WTC11 (cell line): ENCODE data around the gene POMT2. TPM values are rescaled to one million over a fixed set of nuclear protein-coding genes. Genes with fewer than 3 reads are reported as not detected.

Source experiments
- ATAC-seq: fragments of 200-7000 bp; cut with Tn5 transposase; 2 replicates; pipeline ENCODE4 v1.10.0; 2021; ENCODE audit warnings: mild to moderate bottlenecking, moderate library complexity
- CTCF ChIA-PET: fragments of 300-600 bp; sonication (Branson Sonifier 250); formaldehyde crosslinking; loops from one replicate; lab custom pipeline; 2021; ENCODE audit warnings: antibody characterized with exemption; lab: Charles Lee
- POLR2A ChIA-PET: fragments of 350-600 bp; sonication (Branson Sonifier 250); formaldehyde crosslinking; loops from one replicate; lab custom pipeline; 2021; ENCODE audit warnings: antibody characterized with exemption; lab: Charles Lee
- DNase-seq: peaks from one replicate; pipeline ENCODE4 v3.0.0; 2021; ENCODE audit warnings: low spot score
- H3K27ac Mint-ChIP-seq: 2 replicates; pipeline ENCODE4 v1.8.0; 2021; ENCODE audit warnings: mixed read lengths
- H3K27me3 Mint-ChIP-seq: 2 replicates; pipeline ENCODE4 v1.8.0; 2021; ENCODE audit warnings: low read depth, mild to moderate bottlenecking, moderate library complexity, mixed read lengths
- H3K36me3 Mint-ChIP-seq: 2 replicates; pipeline ENCODE4 v1.8.0; 2021; ENCODE audit warnings: mixed read lengths
- H3K4me1 Mint-ChIP-seq: 2 replicates; pipeline ENCODE4 v1.8.0; 2022; ENCODE audit warnings: mixed read lengths
- H3K4me3 Mint-ChIP-seq: 2 replicates; pipeline ENCODE4 v1.8.0; 2021; ENCODE audit warnings: mild to moderate bottlenecking, moderate library complexity, mixed read lengths
- H3K9me3 Mint-ChIP-seq: 2 replicates; pipeline ENCODE4 v1.8.0; 2021; ENCODE audit warnings: mixed read lengths
- ATF2 ChIP-seq: sonication (generic); formaldehyde crosslinking; IDR thresholded peaks from 2 replicates; pipeline ENCODE4 v1.8.1; 2022; ENCODE audit warnings: low read depth, missing genetic modification reagents, borderline replicate concordance
- E2F1 ChIP-seq: sonication (generic); formaldehyde crosslinking; IDR thresholded peaks from 2 replicates; pipeline ENCODE4 v1.8.0; 2022; ENCODE audit warnings: mild to moderate bottlenecking, missing genetic modification reagents
- GRHL2 ChIP-seq: fragments of 250-450 bp; sonication (Bioruptor Pico); IDR thresholded peaks from 2 replicates; pipeline ENCODE4 v1.8.0; 2022; ENCODE audit warnings: mild to moderate bottlenecking, moderate library complexity; ENCODE audit not compliant: insufficient replicate concordance, severe bottlenecking
- JAZF1 ChIP-seq: fragments of 250-450 bp; sonication (Bioruptor Pico); IDR thresholded peaks from 2 replicates; pipeline ENCODE4 v1.9.0; 2021; ENCODE audit warnings: moderate library complexity, mild to moderate bottlenecking, inconsistent platforms
- MXD4 ChIP-seq: fragments of 250-450 bp; sonication (Bioruptor Pico); IDR thresholded peaks from 2 replicates; pipeline ENCODE4 v1.8.0; 2021; ENCODE audit warnings: mild to moderate bottlenecking, moderate library complexity, borderline replicate concordance
- NR1H2 ChIP-seq: sonication (generic); formaldehyde crosslinking; IDR thresholded peaks from 2 replicates; pipeline ENCODE4 v1.9.0; 2021; ENCODE audit warnings: mild to moderate bottlenecking, moderate library complexity, missing genetic modification reagents
- PREB ChIP-seq: sonication (generic); formaldehyde crosslinking; IDR thresholded peaks from 2 replicates; pipeline ENCODE4 v1.8.1; 2022; ENCODE audit warnings: mild to moderate bottlenecking, missing genetic modification reagents, moderate library complexity, borderline replicate concordance
- PRRX2 ChIP-seq: fragments of 250-450 bp; sonication (Bioruptor Pico); IDR thresholded peaks from 2 replicates; pipeline ENCODE4 v1.8.0; 2021; ENCODE audit warnings: mild to moderate bottlenecking
- SOX15 ChIP-seq: fragments of 250-450 bp; sonication (Bioruptor Pico); IDR thresholded peaks from 2 replicates; pipeline ENCODE4 v1.9.0; 2021; ENCODE audit warnings: mild to moderate bottlenecking
- STAT6 ChIP-seq: sonication (generic); formaldehyde crosslinking; conservative IDR thresholded peaks from 2 replicates; pipeline ENCODE4 v1.8.1; 2023; ENCODE audit warnings: mild to moderate bottlenecking, low read depth, missing genetic modification reagents, moderate library complexity
- ZNF232 ChIP-seq: sonication (generic); formaldehyde crosslinking; IDR thresholded peaks from 2 replicates; pipeline ENCODE4 v1.8.0; 2022; ENCODE audit warnings: mild to moderate bottlenecking, missing genetic modification reagents
- ZNF532 ChIP-seq: fragments of 250-450 bp; sonication (Bioruptor Pico); IDR thresholded peaks from 2 replicates; pipeline ENCODE4 v1.9.0; 2021; ENCODE audit warnings: mild to moderate bottlenecking, borderline replicate concordance
- total RNA-seq: library from RNA; stranded (reverse); gene quantifications from 3 replicates; pipeline ENCODE4 v1.2.3, GENCODE V29; 2021
- TF ChIP-seq, protein P1 (sequence below): sonication (generic); formaldehyde crosslinking; IDR thresholded peaks from 2 replicates; pipeline ENCODE4 v1.8.0; 2022; ENCODE audit warnings: mild to moderate bottlenecking, missing genetic modification reagents

POMT2 gene
- total RNA-seq, 1 experiment from 2014 or later = 38.7 TPM

DNA sequence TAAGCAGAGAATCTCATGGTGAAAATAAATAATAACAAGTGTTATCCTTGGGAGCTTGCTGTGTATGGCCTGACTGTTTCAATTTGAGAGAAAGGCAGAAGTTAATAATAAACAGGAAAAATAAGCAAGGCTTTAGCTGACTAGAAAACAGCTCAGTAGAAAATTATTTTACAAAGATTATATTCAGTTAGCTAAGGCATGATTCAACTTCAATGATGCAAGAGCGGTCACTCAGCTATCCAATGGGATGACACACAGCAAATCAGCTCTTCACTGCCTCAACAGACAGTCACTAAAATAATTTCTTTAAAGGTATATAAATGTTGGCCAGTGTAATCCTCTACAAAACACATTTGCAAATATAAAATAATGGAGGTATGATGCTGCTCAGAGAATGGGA is 18.7 kb upstream of the POMT2 start (continued):
- no peak for TF ChIP-seq ZNF532 (CRISPR knock-in tag)
- no peak for TF ChIP-seq E2F1
- TF ChIP-seq ZNF232 (CRISPR knock-in tag) = no peak
- no peak for TF ChIP-seq PREB
- TF ChIP-seq GRHL2 (CRISPR knock-in tag) = no peak
- TF ChIP-seq ATF2 (CRISPR knock-in tag) = no peak
- TF ChIP-seq, protein P1, sequence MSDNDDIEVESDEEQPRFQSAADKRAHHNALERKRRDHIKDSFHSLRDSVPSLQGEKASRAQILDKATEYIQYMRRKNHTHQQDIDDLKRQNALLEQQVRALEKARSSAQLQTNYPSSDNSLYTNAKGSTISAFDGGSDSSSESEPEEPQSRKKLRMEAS (CRISPR knock-in tag) = no peak
- TF ChIP-seq, all 79 proteins: peak for 0

DNA sequence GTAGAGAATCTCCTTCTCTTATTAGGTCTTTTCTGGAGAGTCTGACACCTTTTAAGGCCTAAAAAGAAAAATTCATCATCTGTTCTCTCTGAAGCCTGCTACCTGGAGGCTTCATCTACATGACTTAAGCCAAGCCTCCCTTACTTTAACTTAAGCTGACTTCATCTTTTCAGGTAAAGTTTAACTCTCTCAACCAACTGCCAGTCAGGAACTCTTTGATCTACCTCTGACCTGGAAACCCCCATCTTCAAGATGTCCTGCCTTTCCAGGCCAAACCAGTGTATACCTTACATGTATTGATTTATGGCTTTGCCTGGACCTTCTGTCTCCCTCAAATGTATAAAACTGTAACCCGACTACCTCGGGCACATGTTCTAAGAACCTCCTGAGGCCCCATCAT is 17.6 kb upstream of the POMT2 start:
- H3K4me1 Mint-ChIP-seq = peaks cover 71% of the 10 kb centered on the region
- CTCF ChIA-PET = interaction anchor here (1.0 to 2.9 kb wide), 2 partner anchors 22 to 187 kb away, joined by 3 to 8 read pairs; no protein-coding TSS in a partner anchor
- H3K9me3 Mint-ChIP-seq = peaks cover 11% of the 10 kb centered on the region
- peak; percentile 85 for ATAC-seq
- no peak for TF ChIP-seq STAT6 (CRISPR knock-in tag)
- no peak for TF ChIP-seq MXD4
- no peak for TF ChIP-seq E2F1
- TF ChIP-seq, protein P1 (CRISPR knock-in tag) = no peak
- no peak for TF ChIP-seq SOX15 (CRISPR knock-in tag)
- no peak for TF ChIP-seq JAZF1 (CRISPR knock-in tag)
- TF ChIP-seq NR1H2 = no peak
- TF ChIP-seq PRRX2 = no peak
- peak overlapping the region; percentile 41; the same call in 1 of the 2 replicates for H3K4me3 Mint-ChIP-seq
- no peak for DNase-seq
- POLR2A ChIA-PET = interaction anchor here (0.5 kb wide), 1 partner anchor 273 kb away, joined by 3 read pairs; no protein-coding TSS in a partner anchor
- H3K27ac Mint-ChIP-seq = peak overlapping the region; percentile 96
- H3K27me3 Mint-ChIP-seq = no peaks in the 10 kb centered on the region; the same call in 1 of the 2 replicates
- peaks cover 28% of the 10 kb centered on the region for H3K36me3 Mint-ChIP-seq
